A673 (cell line): Measurements from ENCODE around the gene CERK. TPM values are rescaled to one million over a fixed set of nuclear protein-coding genes. Genes with fewer than 3 reads are reported as not detected.

Source experiments
- BruUV-seq: library from RNA; stranded (reverse); fragments of 400-500 nt; replicated peaks from 2 replicates; lab custom pipeline; 2021; lab: Mats Ljungman, UMichigan
- CTCF ChIA-PET: fragments of 300-600 bp; sonication (Branson Sonifier 250); formaldehyde crosslinking; loops from one replicate; lab custom pipeline; 2022; ENCODE audit warnings: antibody characterized with exemption; lab: Charles Lee
- POLR2A ChIA-PET: fragments of 300-600 bp; sonication (Branson Sonifier 250); formaldehyde crosslinking; loops from one replicate; lab custom pipeline; 2022; ENCODE audit warnings: antibody characterized with exemption; ENCODE audit not compliant: low non-redundant PET; lab: Charles Lee
- DNase-seq: peaks from one replicate; pipeline ENCODE4 v3.0.0-alpha.2; 2015; ENCODE audit warnings: low spot score
- H3K27ac ChIP-seq: fragments of 200-600 bp; sonication (generic); 2 replicates; pipeline ENCODE4 v1.5.1; 2016; ENCODE audit warnings: mixed run types, low read depth, mild to moderate bottlenecking, mixed read lengths, antibody characterized with exemption, low read length; ENCODE audit not compliant: poor library complexity, severe bottlenecking
- H3K27me3 ChIP-seq: fragments of 200-600 bp; sonication (generic); replicated peaks from 2 replicates; pipeline ENCODE4 v1.6.1; 2017; ENCODE audit warnings: mixed run types, low read depth, mild to moderate bottlenecking, mixed read lengths, antibody characterized with exemption, low read length; ENCODE audit not compliant: insufficient read depth, poor library complexity
- H3K36me3 ChIP-seq: fragments of 200-600 bp; sonication (generic); 2 replicates; pipeline ENCODE4 v1.6.1; 2016; ENCODE audit warnings: mixed run types, mild to moderate bottlenecking, mixed read lengths, antibody characterized with exemption, low read length; ENCODE audit not compliant: insufficient read depth, poor library complexity, severe bottlenecking
- H3K4me1 ChIP-seq: fragments of 200-600 bp; sonication (generic); 2 replicates; pipeline ENCODE4 v1.6.1; 2017; ENCODE audit warnings: mixed run types, mild to moderate bottlenecking, mixed read lengths, antibody characterized with exemption, low read length; ENCODE audit not compliant: insufficient read depth, poor library complexity, severe bottlenecking
- H3K4me3 ChIP-seq: fragments of 200-600 bp; sonication (generic); 2 replicates; pipeline ENCODE4 v1.5.1; 2016; ENCODE audit warnings: low read depth, mixed run types, mild to moderate bottlenecking, mixed read lengths, low read length; ENCODE audit not compliant: poor library complexity, severe bottlenecking
- H3K9me3 ChIP-seq: fragments of 200-600 bp; sonication (generic); 2 replicates; pipeline ENCODE4 v1.6.1; 2016; ENCODE audit warnings: mixed run types, low read depth, mild to moderate bottlenecking, mixed read lengths, antibody characterized with exemption, low read length; ENCODE audit not compliant: poor library complexity, severe bottlenecking
- EZH2 ChIP-seq: fragments of 200-600 bp; sonication (generic); IDR thresholded peaks from 2 replicates; pipeline ENCODE4 v1.6.1; 2017; ENCODE audit warnings: borderline replicate concordance, low read depth, mild to moderate bottlenecking, mixed read lengths, antibody characterized with exemption, low read length; ENCODE audit not compliant: poor library complexity, severe bottlenecking
- intact Hi-C: fragments of 100-400 bp; cut with micrococcal nuclease; formaldehyde crosslinking; loops from one replicate; pipeline ENCODE4 v1.10.0; 2022; ENCODE audit not compliant: unreplicated experiment
- total RNA-seq: library from RNA; stranded (reverse); gene quantifications from 2 replicates; pipeline ENCODE4 v1.2.3, GENCODE V29; 2021
- TF ChIP-seq, protein P1 (sequence below): fragments of 300-800, 200-600 bp; sonication (generic); conservative IDR thresholded peaks from 2 replicates; pipeline ENCODE4 v1.5.1; 2017; ENCODE audit warnings: low read depth, mild to moderate bottlenecking, antibody characterized with exemption, low read length, moderate library complexity, mixed read lengths

Gene CERK
- total RNA-seq, 1 experiment from 2014 or later = 58.8 TPM

DNA sequence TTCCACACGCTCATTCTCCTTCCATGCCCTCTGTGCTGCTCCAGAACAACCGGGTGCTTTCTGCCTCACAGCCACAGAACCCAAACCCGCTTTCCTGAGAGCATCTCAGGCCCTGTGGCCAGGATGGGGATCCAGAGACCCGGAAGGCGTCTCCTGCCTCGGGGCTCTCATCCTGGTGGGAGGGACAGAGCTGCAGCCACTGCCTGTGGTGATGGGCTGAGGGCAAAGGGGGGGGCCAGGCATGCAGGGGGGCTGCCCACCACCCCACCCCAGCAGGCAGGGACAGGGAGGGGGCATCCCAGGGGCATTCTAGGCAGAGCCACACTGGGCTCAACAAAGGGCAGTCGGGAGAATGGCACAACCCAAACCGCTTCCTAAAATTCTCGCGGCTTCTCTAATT is 41.4 kb downstream of the CERK start:
- ChIA-PET POLR2A (no interaction called here), CTCF (no interaction called here)
- H3K4me3 ChIP-seq = no peak overlapping the region
- intact Hi-C loops = no loop called here
- DNase-seq = no peak
- H3K27me3 ChIP-seq = no peaks in the 10 kb centered on the region
- no peak overlapping the region for H3K27ac ChIP-seq
- H3K36me3 ChIP-seq = peaks cover 75% of the 10 kb centered on the region
- no TSS peak for BruUV-seq
- H3K9me3 ChIP-seq = no peaks in the 10 kb centered on the region
- no peak for TF ChIP-seq EZH2
- TF ChIP-seq, protein P1, sequence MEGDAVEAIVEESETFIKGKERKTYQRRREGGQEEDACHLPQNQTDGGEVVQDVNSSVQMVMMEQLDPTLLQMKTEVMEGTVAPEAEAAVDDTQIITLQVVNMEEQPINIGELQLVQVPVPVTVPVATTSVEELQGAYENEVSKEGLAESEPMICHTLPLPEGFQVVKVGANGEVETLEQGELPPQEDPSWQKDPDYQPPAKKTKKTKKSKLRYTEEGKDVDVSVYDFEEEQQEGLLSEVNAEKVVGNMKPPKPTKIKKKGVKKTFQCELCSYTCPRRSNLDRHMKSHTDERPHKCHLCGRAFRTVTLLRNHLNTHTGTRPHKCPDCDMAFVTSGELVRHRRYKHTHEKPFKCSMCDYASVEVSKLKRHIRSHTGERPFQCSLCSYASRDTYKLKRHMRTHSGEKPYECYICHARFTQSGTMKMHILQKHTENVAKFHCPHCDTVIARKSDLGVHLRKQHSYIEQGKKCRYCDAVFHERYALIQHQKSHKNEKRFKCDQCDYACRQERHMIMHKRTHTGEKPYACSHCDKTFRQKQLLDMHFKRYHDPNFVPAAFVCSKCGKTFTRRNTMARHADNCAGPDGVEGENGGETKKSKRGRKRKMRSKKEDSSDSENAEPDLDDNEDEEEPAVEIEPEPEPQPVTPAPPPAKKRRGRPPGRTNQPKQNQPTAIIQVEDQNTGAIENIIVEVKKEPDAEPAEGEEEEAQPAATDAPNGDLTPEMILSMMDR = no peak
- H3K4me1 ChIP-seq = no peaks in the 10 kb centered on the region

DNA sequence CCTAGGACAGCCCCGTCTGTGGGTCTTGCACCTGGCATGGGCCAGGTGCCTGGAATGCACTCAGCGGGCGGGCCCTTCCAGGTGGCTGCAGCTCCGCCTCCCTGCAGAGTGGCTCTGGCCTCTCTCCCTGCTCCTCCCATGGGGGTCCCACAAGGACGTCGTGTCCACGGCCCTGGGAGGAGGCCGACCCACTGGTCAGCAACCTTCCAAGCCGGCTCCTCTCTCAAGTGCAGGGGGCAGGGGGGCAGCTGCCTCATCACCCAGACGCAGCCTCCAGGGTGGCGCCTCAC is 41.9 kb downstream of the CERK start:
- CTCF ChIA-PET = no interaction called here
- no peak for DNase-seq
- no peaks in the 10 kb centered on the region for H3K27me3 ChIP-seq
- H3K36me3 ChIP-seq = peaks cover 75% of the 10 kb centered on the region
- H3K4me1 ChIP-seq = no peaks in the 10 kb centered on the region
- POLR2A ChIA-PET = no interaction called here
- no TSS peak for BruUV-seq
- TF ChIP-seq, protein P1 = no peak
- no peak for TF ChIP-seq EZH2
- intact Hi-C loops = no loop called here
- H3K9me3 ChIP-seq = no peaks in the 10 kb centered on the region
- H3K27ac ChIP-seq = no peak overlapping the region
- H3K4me3 ChIP-seq = no peak overlapping the region

DNA sequence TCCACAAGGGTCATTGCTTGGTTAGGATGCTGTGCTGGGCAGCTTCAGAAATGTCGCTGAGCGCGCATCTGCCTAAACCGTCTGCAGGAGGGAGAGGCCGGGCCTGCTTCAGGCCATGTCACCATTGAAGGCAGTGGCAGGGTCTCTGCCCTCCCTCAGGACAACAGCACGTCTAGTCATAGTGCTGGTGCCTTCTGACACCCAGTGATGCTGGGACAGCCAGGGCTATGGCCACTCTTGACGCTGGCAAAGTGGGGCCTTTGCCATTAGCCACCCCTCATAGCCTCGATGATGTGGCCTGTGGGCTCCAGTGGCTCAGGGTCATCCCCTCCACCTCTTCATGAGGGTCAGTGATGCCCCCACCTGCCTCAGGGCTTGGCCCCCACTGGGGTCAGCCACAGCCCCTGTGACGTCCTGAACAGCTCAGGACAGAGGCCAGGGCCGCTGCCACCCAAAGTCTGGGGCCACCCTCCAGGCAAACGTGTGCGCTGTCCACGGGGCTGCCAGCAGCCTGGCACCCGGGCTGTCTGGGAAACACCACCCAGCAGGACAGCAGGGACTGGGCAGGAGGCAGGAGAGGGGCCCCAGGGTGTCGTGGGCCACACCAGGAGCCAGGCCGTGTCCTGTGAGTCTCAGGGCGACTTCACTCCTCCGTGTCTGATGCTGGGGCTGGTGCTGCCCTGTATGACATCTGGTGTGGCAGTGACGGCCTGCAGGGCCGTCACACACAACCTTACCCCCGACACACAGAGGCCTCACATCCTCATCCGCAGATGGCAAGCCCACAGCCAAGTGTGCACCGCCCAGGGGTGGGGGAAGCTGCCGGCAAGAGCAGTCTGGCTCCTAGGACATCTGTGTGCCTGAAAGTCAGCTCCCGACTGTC is 42.5 kb downstream of the CERK start:
- Histone ChIP-seq H3K27me3 (no peaks in the 10 kb centered on the region), H3K4me1 (no peaks in the 10 kb centered on the region), H3K4me3 (no peak overlapping the region), H3K36me3 (peaks cover 76% of the 10 kb centered on the region), H3K27ac (no peak overlapping the region), H3K9me3 (no peaks in the 10 kb centered on the region)
- no TSS peak for BruUV-seq
- ChIA-PET POLR2A (no interaction called here), CTCF (no interaction called here)
- intact Hi-C loops = no loop called here
- no peak for TF ChIP-seq EZH2
- TF ChIP-seq, protein P1 = no peak
- no peak for DNase-seq
